Cardiac muscle cell (in vitro differentiated cells and primary cell): Measurements from ENCODE around the gene ARHGAP10. TPM values are rescaled to one million over a fixed set of nuclear protein-coding genes. Genes with fewer than 3 reads are reported as not detected.
A peak's percentile ranks its signal among the peaks of the same experiment; 100 is the strongest.

Source experiments
- DNase-seq, 2 donors: peaks; one replicate each; pipeline versions ENCODE4 v3.0.0 to v3.0.0-alpha.2; 2010 to 2017; ENCODE audit warnings: low read depth in 1 of 2, low spot score in 1 of 2
- H3K27ac ChIP-seq: fragments of 200-600 bp; sonication (generic); 2 replicates; pipeline ENCODE4 v1.5.1; 2016
- H3K27me3 ChIP-seq: fragments of 200-600 bp; sonication (generic); 2 replicates; pipeline ENCODE4 v1.6.0; 2016; ENCODE audit warnings: control low read depth
- H3K36me3 ChIP-seq: fragments of 200-600 bp; sonication (generic); 2 replicates; pipeline ENCODE4 v1.5.1; 2016; ENCODE audit warnings: control low read depth
- H3K4me1 ChIP-seq: fragments of 200-600 bp; sonication (generic); 2 replicates; pipeline ENCODE4 v1.8.1; 2017; ENCODE audit warnings: low read depth, mild to moderate bottlenecking, mixed run types
- H3K4me3 ChIP-seq: fragments of 200-600 bp; sonication (generic); 2 replicates; pipeline ENCODE4 v1.5.1; 2016; ENCODE audit warnings: mild to moderate bottlenecking
- H3K9me3 ChIP-seq: fragments of 200-600 bp; sonication (generic); 2 replicates; pipeline ENCODE4 v1.5.1; 2017; ENCODE audit warnings: low read depth, mild to moderate bottlenecking, control low read depth
- polyA plus RNA-seq: library from polyadenylated mRNA; unstranded; fragments of >200 nt; fragmentation: Nextera tagmentation; extraction: Ambion mirVana; gene quantifications from 2 replicates; pipeline ENCODE4 v1.2.1, GENCODE V29; 2016
- total RNA-seq: library from RNA; depleted of rRNA; stranded (reverse); fragments of >200 nt; gene quantifications from 2 replicates; pipeline ENCODE4 v1.2.3, GENCODE V29; 2016
- TF ChIP-seq, protein P1 (sequence below): IDR thresholded peaks from 2 replicates; pipeline ENCODE4 v1.5.1; 2012; ENCODE audit warnings: low read depth, mild to moderate bottlenecking, low read length

Gene ARHGAP10
- total and polyA plus RNA-seq, 2 experiments from 2014 or later: 12.1 to 15.0 TPM

GRCh38 chr4:148004228-148004857, 272.5 kb downstream of the ARHGAP10 start:
- Histone ChIP-seq H3K27me3 (no peaks in the 10 kb centered on the region), H3K36me3 (no peaks in the 10 kb centered on the region), H3K4me1 (no peaks in the 10 kb centered on the region), H3K9me3 (no peaks in the 10 kb centered on the region), H3K4me3 (no peak overlapping the region), H3K27ac (no peak overlapping the region)
- TF ChIP-seq, protein P1, sequence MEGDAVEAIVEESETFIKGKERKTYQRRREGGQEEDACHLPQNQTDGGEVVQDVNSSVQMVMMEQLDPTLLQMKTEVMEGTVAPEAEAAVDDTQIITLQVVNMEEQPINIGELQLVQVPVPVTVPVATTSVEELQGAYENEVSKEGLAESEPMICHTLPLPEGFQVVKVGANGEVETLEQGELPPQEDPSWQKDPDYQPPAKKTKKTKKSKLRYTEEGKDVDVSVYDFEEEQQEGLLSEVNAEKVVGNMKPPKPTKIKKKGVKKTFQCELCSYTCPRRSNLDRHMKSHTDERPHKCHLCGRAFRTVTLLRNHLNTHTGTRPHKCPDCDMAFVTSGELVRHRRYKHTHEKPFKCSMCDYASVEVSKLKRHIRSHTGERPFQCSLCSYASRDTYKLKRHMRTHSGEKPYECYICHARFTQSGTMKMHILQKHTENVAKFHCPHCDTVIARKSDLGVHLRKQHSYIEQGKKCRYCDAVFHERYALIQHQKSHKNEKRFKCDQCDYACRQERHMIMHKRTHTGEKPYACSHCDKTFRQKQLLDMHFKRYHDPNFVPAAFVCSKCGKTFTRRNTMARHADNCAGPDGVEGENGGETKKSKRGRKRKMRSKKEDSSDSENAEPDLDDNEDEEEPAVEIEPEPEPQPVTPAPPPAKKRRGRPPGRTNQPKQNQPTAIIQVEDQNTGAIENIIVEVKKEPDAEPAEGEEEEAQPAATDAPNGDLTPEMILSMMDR: no peak
- peak in 1 of 2 donors; percentile 47 for DNase-seq

DNA sequence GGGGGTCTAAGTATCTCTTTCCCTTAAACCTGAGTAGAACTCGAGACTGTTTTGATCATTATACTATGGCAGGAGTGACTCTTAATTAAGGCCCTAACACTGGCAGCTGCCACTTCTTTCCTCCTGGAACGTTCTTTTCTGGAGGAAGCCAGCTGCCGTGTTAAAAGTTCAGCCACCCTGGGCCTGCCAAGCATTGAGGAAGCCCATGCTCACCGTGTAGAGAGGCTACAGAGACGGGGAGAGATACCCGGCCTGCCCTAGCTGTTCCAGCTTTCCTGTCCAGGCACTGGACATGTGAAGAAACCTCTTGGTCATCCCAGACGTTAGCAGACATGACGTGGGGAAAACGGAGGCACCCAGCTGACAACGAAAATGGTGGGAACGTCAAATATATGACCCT, 274.1 kb downstream of the ARHGAP10 start:
- TF ChIP-seq, protein P1: no peak
- Histone ChIP-seq H3K27me3 (no peaks in the 10 kb centered on the region), H3K27ac (no peak overlapping the region), H3K36me3 (no peaks in the 10 kb centered on the region), H3K4me1 (no peaks in the 10 kb centered on the region), H3K4me3 (no peak overlapping the region), H3K9me3 (no peaks in the 10 kb centered on the region)
- no peak for DNase-seq

DNA sequence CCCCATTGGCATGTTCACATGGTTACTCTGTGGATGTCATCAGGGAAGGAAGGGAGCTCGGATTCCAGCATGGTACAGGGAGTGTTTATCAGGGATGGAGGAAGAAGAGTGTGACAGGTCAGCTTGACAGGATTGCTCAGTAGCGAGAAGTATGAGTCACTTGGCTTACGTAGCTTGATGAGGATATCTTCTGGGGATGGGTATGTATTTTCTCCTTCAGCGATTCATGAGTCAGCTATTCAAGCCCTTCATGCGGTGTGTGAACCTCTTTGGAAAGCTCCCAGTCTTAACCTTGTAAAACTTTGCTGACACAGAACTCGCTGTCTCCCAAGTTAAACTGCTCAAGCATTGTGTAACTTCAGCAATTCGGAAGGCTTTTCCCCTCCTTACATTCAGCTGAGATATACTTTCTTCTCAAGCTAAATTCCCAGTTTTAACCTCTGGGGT, 275.4 kb downstream of the ARHGAP10 start:
- no peaks in the 10 kb centered on the region for H3K4me1 ChIP-seq
- H3K36me3 ChIP-seq: no peaks in the 10 kb centered on the region
- no peak overlapping the region for H3K4me3 ChIP-seq
- DNase-seq: peak in 1 of 2 donors; percentile 94
- H3K9me3 ChIP-seq: no peaks in the 10 kb centered on the region
- H3K27ac ChIP-seq: no peak overlapping the region
- no peaks in the 10 kb centered on the region for H3K27me3 ChIP-seq
- TF ChIP-seq, protein P1: no peak

DNA sequence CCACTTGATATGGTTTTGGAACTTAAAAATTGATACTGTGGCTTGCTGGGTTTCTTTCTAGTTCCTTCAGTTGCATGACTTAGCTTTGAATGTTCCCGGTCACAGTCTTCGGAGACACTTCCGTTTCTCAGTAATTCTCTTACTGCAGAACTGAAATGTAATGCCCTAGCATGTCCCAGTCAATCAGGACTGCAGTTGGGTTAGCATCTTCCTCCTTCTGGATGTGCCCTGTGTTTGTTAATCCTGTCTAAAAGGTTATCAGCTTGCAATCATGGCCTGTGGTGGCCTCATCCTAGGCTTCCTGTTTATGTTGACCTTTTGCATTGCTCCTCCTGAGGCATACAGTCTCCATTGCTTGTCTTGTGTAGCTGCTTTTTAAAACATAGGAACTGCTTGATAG, 275.9 kb downstream of the ARHGAP10 start:
- Histone ChIP-seq H3K27me3 (no peaks in the 10 kb centered on the region), H3K27ac (no peak overlapping the region), H3K36me3 (no peaks in the 10 kb centered on the region), H3K4me3 (no peak overlapping the region), H3K4me1 (no peaks in the 10 kb centered on the region), H3K9me3 (no peaks in the 10 kb centered on the region)
- no peak for DNase-seq
- TF ChIP-seq, protein P1: no peak

DNA sequence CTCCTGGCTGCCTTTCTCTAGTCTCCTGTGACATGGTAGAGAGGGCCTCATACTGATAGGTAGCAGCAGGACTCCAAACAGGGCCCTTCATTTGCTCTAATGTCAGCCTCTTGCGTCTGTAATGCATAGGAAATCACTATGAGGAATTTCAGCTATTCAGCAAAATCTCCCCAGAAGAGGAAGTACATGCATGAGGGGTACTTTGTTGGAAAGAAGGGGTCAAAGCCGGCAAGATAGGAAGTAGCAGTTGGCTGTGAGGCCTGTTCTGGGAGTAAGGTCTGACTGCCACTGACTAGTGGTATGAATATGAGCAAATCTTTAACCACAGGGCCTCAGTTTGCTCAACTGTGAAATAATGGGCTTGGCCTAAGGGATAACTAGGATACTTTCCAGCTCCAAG, 283.2 kb downstream of the ARHGAP10 start:
- DNase-seq: peak in 1 of 2 donors; percentile 64
- TF ChIP-seq, protein P1: no peak

More for the DNA sequence above, 283.2 kb downstream of the ARHGAP10 start:
- H3K27ac ChIP-seq: no peak overlapping the region
- no peaks in the 10 kb centered on the region for H3K4me1 ChIP-seq
- H3K4me3 ChIP-seq: no peak overlapping the region
- H3K36me3 ChIP-seq: no peaks in the 10 kb centered on the region
- H3K27me3 ChIP-seq: no peaks in the 10 kb centered on the region
- H3K9me3 ChIP-seq: no peaks in the 10 kb centered on the region
